Fibroblast of pulmonary artery (primary cell): Measurements from ENCODE around the gene ZNF524.

Experiments
- DNase-seq: peaks from one replicate; pipeline ENCODE4 v3.0.0-alpha.2; 2010; ENCODE audit warnings: low read depth
- H3K4me3 ChIP-seq: replicated peaks from 2 replicates; pipeline ENCODE4 v1.5.1; 2011; ENCODE audit warnings: low read depth, mild to moderate bottlenecking, control low read depth, low read length, moderate library complexity
- TF ChIP-seq, protein P1 (sequence below): IDR thresholded peaks from 2 replicates; pipeline ENCODE4 v1.5.1; 2011; ENCODE audit warnings: mild to moderate bottlenecking, control low read depth, low read length, inconsistent platforms; ENCODE audit errors: missing control alignments

The ZNF524 gene

DNA sequence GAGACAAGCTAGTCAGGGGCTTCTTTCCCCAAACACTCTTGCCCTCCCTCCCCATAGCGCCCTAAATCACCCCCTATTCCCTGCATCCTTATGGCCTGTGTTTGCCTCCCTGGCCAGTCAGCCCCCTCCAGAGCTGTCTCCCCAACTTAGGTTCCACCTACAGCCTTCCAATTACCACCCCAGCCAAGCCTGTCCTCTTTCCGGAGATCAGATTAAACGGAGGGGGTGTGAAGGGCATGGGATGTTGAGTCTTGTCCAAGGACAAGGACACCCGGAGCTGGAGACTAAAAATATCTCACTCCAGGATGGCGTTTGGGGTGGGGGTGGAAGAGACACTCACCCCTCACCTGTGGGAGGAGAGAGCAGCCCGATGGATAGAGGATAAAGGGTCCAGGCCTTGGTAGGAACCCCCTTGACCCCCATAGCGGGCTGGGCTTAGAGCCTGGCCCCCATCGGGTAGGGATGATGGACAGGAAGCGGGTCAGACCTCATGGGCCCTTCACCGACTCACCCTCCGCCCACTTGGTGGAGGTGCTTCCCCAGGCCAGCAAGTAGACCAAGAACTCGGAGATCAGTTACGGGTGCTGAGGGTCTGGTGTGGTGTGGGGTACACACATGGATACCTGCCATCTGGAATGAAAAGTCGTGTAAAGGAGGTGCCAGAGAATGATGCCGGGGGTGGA is 11.4 kb downstream of the ZNF524 start:
- TF ChIP-seq, protein P1, sequence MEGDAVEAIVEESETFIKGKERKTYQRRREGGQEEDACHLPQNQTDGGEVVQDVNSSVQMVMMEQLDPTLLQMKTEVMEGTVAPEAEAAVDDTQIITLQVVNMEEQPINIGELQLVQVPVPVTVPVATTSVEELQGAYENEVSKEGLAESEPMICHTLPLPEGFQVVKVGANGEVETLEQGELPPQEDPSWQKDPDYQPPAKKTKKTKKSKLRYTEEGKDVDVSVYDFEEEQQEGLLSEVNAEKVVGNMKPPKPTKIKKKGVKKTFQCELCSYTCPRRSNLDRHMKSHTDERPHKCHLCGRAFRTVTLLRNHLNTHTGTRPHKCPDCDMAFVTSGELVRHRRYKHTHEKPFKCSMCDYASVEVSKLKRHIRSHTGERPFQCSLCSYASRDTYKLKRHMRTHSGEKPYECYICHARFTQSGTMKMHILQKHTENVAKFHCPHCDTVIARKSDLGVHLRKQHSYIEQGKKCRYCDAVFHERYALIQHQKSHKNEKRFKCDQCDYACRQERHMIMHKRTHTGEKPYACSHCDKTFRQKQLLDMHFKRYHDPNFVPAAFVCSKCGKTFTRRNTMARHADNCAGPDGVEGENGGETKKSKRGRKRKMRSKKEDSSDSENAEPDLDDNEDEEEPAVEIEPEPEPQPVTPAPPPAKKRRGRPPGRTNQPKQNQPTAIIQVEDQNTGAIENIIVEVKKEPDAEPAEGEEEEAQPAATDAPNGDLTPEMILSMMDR: no peak
- no peak for DNase-seq
- no peak overlapping the region for H3K4me3 ChIP-seq

GRCh38 chr19:55611983-55612645 is 12.0 kb downstream of the ZNF524 start:
- no peak overlapping the region for H3K4me3 ChIP-seq
- DNase-seq: no peak
- TF ChIP-seq, protein P1: no peak

GRCh38 chr19:55613396-55613795 is 13.3 kb downstream of the ZNF524 start:
- TF ChIP-seq, protein P1: no peak
- H3K4me3 ChIP-seq: no peak overlapping the region
- DNase-seq: no peak

DNA sequence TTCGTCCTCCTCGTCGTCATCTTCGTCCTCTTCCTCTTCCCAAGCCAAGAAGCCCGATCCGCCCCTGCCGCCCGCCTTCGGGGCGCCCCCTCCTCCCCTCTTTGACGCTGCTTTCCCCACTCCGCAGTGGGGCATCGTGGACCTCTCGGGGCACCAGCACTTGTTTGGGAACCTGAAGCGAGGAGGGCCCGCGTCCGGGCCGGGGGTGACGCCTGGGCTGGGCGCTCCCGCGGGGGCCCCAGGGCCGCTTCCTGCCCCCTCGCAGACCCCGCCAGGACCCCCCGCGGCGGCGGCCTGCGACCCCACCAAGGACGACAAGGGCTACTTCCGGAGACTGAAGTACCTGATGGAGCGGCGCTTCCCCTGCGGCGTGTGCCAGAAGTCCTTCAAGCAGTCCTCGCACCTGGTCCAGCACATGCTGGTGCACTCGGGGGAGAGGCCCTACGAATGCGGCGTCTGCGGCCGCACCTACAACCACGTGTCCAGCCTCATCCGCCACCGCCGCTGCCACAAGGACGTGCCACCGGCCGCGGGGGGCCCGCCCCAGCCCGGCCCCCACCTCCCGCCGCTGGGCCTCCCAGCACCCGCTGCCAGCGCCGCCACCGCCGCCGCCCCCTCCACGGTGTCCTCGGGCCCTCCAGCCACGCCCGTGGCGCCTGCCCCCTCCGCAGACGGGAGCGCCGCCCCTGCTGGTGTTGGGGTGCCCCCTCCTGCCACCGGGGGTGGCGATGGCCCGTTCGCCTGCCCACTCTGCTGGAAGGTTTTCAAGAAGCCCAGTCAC is 14.0 kb downstream of the ZNF524 start:
- no peak for DNase-seq
- TF ChIP-seq, protein P1: no peak
- no peak overlapping the region for H3K4me3 ChIP-seq

DNA sequence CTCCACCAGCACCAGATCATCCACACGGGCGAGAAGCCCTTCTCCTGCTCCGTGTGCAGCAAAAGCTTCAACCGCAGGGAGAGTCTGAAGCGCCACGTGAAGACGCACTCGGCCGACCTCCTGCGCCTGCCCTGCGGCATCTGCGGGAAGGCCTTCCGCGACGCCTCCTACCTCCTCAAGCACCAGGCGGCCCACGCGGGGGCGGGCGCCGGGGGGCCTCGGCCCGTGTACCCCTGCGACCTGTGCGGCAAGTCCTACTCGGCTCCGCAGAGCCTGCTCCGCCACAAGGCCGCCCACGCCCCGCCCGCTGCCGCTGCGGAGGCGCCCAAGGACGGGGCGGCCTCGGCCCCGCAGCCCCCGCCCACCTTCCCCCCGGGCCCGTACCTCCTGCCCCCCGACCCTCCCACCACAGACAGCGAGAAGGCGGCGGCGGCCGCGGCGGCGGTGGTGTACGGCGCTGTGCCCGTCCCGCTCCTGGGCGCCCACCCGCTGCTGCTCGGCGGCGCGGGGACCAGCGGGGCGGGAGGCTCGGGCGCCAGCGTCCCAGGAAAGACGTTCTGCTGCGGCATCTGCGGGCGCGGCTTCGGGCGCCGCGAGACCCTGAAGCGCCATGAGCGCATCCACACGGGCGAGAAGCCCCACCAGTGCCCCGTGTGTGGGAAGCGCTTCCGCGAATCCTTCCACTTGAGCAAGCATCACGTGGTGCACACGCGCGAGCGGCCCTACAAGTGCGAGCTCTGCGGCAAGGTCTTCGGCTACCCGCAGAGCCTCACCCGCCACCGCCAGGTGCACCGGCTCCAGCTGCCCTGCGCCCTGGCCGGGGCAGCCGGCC is 14.8 kb downstream of the ZNF524 start:
- no peak for DNase-seq
- no peak overlapping the region for H3K4me3 ChIP-seq
- TF ChIP-seq, protein P1: no peak

DNA sequence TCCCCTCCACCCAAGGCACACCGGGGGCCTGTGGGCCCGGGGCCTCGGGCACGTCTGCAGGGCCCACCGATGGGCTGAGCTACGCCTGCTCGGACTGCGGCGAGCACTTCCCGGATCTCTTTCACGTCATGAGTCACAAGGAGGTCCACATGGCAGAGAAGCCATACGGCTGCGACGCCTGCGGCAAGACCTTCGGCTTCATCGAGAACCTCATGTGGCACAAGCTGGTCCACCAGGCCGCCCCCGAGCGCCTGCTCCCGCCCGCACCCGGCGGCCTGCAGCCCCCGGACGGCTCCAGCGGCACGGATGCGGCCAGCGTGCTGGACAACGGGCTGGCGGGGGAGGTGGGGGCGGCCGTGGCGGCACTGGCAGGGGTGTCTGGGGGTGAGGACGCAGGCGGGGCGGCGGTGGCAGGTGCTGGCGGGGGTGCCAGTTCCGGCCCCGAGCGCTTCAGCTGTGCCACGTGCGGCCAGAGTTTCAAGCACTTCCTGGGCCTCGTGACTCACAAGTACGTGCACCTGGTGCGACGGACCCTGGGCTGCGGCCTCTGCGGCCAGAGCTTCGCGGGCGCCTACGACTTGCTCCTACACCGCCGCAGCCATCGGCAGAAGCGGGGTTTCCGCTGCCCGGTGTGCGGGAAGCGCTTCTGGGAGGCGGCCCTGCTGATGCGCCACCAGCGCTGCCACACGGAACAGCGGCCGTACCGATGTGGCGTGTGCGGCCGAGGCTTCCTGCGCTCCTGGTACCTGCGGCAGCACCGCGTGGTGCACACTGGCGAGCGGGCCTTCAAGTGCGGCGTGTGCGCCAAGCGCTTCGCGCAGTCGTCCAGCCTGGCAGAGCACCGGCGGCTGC is 15.7 kb downstream of the ZNF524 start:
- TF ChIP-seq, protein P1: no peak
- DNase-seq: no peak
- H3K4me3 ChIP-seq: no peak overlapping the region
